ENCODE results near the gene ZNF526. TPM values are rescaled to one million over a fixed set of nuclear protein-coding genes. Genes with fewer than 3 reads are reported as not detected.
"Not testable (repeated sequence)": the region's sequence is repeated elsewhere in the genome, so short reads cannot be mapped to it uniquely, and the experiment has no call there.

ZNF526 gene
- total RNA-seq, 2 donors from 2014 or later: 18.5 to 23.7 TPM

DNA sequence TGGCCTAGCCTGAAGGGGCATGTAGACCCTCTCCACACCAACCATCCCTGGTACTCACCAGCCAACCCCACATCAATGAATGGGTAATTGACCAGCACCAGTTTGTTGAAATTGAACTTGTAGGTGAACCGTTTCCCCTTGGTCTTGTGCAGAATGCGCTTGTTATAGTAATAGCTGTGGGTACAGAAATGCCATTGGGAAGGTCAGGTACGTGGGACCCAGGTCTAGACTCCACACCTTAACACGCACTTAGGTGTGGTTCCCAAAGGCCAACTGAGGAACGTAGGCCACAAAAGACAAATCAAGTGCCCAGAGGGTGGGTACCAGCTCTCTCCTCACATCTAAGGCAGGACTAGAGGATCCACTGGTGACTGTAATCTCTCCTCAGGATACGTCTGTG lies 29.7 kb downstream of the ZNF526 start:
- Mint-ChIP-seq H3K4me1 (ENCODE audit: low read depth in 2 of 2) (peaks cover 23 to 28% of the 10 kb centered on the region in 2 donors), H3K9me3 (no peaks in the 10 kb centered on the region), H3K4me3 (no peak overlapping the region), H3K27me3 (no peaks in the 10 kb centered on the region), H3K27ac (no peak overlapping the region), H3K36me3 (no peaks in the 10 kb centered on the region)
- ATAC-seq (no peak), DNase-seq (ENCODE audit: low spot score) (no peak)

DNA sequence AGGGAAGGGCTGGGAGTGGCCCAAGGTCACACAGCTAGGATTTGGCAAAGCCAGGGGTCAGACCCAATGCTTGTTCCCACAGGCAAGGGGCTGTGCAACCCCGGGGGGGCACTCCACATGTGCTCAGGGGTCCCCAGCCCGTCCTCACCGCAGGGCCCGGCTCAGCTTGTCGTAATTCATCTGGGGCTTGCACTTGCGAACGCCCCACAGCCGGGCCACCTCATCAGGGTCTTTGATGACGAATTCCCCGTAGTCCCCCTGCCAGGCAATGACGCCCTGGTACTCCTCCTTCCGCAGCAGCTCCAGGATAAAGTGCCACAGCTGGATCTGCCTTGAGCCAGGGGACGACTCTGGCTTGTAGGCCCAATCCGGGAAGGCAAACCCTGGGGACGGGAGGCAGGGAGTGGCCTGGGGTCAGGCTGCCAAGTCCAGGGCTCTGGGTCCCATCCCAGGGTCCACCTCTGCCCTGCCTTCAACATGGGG lies 30.1 kb downstream of the ZNF526 start:
- Mint-ChIP-seq H3K27me3 (no peaks in the 10 kb centered on the region), H3K4me1 (ENCODE audit: low read depth in 2 of 2) (peaks cover 19 to 24% of the 10 kb centered on the region in 2 donors), H3K27ac (no peak overlapping the region), H3K36me3 (no peaks in the 10 kb centered on the region), H3K4me3 (no peak overlapping the region), H3K9me3 (no peaks in the 10 kb centered on the region)
- ATAC-seq: no peak
- no peak for DNase-seq (ENCODE audit: low spot score)

DNA sequence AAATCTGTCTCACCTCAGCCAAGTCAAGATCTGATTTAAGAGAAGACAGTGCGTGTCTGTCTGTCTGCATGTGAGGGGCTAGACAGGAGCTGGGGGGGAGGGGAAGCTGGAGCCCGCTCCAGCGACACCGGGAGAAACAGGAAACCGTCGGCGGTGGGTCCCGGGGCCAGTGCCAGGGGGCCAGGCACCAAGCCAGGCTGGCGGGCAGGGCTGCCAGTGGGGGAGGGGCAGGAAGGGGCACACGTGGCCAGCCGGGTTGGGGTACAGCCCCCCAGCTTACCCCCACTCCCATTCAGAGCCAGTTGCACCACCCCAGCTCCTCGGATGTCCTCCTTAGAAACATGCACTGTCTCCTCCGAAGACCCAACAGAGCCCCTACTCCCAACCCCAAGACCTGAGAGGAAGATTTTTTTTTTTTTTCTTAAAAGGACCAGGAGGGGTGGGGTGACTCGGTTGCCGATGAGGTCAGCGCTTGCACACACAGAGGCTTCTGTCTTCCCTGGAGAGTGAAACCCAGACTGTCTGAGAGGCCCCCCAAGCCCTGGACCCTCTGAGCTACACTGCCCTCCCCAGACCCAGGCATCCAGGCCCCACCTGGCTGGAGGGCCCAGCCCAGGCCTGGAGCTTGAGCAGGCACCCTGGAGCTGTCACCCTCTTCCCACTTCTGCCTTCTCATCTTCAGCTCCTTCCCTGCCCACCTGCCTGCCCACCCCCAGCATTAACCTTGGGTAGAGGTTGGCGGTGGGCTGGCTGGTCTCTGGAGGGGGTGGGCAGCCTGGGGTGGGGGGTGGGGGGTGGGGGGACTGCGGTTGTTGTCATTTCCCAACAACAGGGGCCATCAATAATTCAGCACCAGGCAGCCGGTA lies 30.8 kb downstream of the ZNF526 start:
- Mint-ChIP-seq H3K36me3 (no peaks in the 10 kb centered on the region), H3K27me3 (no peaks in the 10 kb centered on the region), H3K27ac (no peak overlapping the region), H3K4me3 (no peak overlapping the region), H3K9me3 (no peaks in the 10 kb centered on the region), H3K4me1 (ENCODE audit: low read depth in 2 of 2) (peaks cover 16 to 27% of the 10 kb centered on the region in 2 donors)
- ATAC-seq: no peak
- DNase-seq (ENCODE audit: low spot score): no peak

DNA sequence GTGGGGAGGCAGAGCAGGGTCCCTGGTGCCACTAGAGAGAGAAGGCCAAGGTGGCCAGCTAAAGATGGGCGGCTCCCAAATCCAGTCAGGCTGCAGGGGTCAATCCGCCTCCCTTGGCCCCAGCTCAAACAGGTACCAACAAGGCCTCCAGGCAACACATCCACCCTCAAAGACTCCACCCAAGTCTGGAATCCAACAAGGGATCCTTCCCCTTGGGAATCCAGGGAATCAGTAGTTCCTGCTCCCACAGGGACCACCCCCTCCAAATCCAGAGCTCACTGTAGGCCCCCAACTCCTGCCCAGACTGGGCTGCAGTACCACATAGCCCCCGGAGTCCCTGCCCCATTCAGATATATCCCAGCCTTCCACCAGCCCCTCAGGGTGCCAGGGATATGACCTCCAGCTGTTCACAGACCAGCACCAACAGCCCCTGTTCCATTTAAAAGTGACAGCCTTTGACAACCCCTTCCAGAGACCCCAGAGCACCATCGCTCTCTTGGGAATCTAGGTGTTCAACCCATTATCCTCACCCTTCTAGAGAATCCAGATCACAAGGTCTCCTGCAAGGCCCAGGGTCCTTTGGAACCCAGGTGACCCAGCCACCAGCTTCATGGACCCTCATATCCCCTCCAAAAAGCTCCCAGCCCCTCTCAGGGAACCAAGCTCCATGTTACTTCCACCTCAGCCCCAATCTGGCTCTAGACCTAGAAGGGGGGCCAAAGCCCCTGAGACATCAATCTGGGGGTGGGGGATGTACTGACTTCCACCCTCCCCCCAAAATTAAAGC lies 31.7 kb downstream of the ZNF526 start:
- peak overlapping the region; percentile 97 for H3K4me3 Mint-ChIP-seq
- no peak for ATAC-seq
- no peak for DNase-seq (ENCODE audit: low spot score)
- no peaks in the 10 kb centered on the region for H3K9me3 Mint-ChIP-seq
- peak overlapping the region; percentile 81 to 89 for H3K27ac Mint-ChIP-seq
- H3K36me3 Mint-ChIP-seq: no peaks in the 10 kb centered on the region
- peaks cover 23 to 29% of the 10 kb centered on the region in 2 donors for H3K4me1 Mint-ChIP-seq (ENCODE audit: low read depth in 2 of 2)
- H3K27me3 Mint-ChIP-seq: peaks cover 0 to 4% of the 10 kb centered on the region in 2 donors

DNA sequence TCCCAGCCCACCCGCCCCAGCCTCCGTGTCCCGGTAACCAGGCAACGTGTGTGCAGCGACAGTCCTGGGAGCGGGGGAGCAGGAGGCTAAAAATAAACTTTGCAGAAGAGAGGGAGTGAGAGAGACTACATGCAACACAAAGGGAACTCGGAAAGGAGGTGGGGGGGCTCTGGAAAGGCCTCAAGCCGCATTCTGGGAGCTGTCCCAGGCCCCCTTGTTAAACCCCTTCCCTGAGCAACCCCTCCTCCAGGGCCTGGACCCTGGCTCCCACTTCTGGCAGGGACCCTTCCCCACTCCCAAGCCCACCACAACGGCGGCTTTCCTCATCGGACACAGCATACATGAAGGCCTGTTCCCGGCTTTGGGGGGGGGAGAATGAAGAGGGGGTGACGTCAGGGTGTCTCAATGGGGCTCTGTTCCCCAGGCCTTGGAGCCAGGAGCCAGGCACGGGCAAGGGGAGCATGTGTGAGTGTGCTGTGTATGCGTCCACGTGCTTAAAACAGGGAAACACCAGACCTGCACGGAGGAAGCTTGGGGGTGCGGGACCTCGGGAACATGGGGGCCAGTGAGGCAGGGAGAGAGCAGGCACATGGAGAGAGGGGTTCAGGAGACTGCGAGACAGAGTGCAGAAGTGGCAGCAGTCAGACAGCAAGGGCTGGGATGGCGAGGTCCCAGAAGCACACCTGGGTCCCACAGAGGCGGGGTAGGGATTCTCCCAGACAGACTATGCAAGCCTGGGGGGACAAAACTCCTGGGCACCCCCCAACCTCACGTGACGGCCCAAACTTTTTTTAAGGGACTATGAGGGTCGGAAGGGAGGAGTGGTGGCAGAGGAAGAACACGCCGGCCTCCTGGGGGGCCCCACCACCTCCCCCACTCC lies 32.5 kb downstream of the ZNF526 start:
- Mint-ChIP-seq H3K9me3 (no peaks in the 10 kb centered on the region), H3K27ac (peak overlapping the region; percentile 81 to 89), H3K36me3 (no peaks in the 10 kb centered on the region), H3K27me3 (peaks cover 0 to 4% of the 10 kb centered on the region in 2 donors), H3K4me1 (ENCODE audit: low read depth in 2 of 2) (peaks cover 23 to 29% of the 10 kb centered on the region in 2 donors), H3K4me3 (peak overlapping the region; percentile 97)
- ATAC-seq (no peak), DNase-seq (ENCODE audit: low spot score) (no peak)

DNA sequence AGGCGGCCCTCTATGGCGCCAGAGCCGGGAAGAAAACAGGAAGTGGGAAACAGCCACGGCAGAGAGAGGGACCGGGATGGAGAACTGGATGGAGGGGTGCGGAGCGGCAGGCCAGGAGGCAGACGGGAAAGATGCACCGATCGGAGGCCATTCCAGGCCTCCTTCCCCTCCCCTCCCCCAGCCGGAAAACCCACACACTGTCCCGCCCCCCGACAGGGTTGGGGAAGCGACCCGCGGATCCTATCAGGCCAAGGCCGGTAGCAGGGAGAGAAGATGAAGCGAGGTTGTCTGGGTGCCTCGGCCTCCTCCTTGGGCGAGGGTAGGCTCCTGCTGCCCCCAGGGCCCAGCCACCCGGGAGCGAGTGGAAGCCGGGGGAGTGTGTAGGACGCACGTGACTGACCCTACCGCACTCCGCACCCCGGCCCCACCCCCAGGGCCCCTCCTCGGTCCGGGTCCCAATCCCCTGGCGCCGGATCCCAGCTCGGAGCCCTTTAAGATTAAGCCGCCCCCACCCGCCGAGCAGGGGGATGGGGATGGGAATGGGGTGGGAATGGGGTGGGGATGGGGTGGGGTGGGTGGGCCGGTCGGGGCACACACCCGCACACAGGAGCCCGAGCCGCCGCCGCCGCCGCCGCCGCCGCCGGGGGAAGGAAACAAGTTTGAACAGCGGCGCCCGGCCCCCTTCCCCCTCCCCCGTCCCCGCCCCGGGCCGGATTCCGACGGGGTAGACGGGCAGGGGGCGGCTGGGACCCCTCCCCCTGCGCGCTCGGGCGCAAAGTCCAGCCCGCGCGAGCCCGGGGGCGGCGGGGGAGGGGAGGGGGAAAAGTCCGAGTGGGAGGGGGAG lies 33.4 kb downstream of the ZNF526 start:
- peaks cover 0 to 4% of the 10 kb centered on the region in 2 donors for H3K27me3 Mint-ChIP-seq
- no peaks in the 10 kb centered on the region for H3K9me3 Mint-ChIP-seq
- H3K4me1 Mint-ChIP-seq (ENCODE audit: low read depth in 2 of 2): peaks cover 23 to 29% of the 10 kb centered on the region in 2 donors
- peak overlapping the region; percentile 97 for H3K4me3 Mint-ChIP-seq
- ATAC-seq (peak; percentile 16 to 34), DNase-seq (ENCODE audit: low spot score) (no peak)
- H3K36me3 Mint-ChIP-seq: no peaks in the 10 kb centered on the region
- H3K27ac Mint-ChIP-seq: peak overlapping the region; percentile 81 to 89

DNA sequence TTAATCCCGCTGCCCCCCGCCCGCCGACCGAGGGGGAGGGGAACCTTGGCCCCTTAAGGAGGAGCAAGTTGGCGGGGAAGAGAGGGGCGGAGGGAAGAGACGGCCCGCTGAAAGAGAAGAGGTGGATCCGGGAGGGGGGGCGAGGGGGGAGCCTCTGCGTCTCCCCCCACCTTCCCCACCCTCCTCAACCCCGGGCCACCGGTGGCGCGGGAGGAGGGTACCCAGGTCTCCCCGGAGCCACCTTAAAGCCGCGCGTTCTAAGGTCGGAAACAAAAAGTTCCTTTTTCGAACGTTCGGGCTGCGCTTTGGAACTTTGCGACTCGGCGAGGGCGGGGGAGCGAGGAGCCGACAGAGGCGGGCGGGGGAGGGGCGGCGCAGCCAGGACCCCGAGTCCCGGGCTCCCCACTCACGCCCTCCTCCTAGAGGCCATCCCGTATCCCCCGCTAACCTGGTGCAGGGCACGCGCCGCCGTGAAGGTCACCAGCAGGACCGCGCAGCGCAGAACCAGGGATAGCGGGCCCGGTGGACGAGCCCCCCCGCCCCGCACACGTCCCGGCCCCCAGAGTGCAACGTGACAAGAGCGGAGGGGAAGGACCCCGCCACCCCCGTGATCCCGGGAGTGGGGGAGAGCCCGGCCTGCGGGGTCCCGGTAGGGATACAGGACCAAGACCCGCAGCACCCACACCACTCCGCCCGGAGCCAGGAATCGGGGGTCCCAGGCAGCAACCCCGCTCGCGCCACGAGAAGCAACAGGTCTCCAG lies 34.2 kb downstream of the ZNF526 start:
- H3K9me3 Mint-ChIP-seq: no peaks in the 10 kb centered on the region
- DNase-seq (ENCODE audit: low spot score) (peak; percentile 81), ATAC-seq (peak; percentile 47 to 59)
- no peak overlapping the region for H3K27ac Mint-ChIP-seq
- H3K4me3 Mint-ChIP-seq: peak overlapping the region; percentile 72
- H3K4me1 Mint-ChIP-seq (ENCODE audit: low read depth in 2 of 2): peaks cover 23 to 25% of the 10 kb centered on the region in 2 donors
- peaks cover 0 to 4% of the 10 kb centered on the region in 2 donors for H3K27me3 Mint-ChIP-seq
- H3K36me3 Mint-ChIP-seq: no peaks in the 10 kb centered on the region

DNA sequence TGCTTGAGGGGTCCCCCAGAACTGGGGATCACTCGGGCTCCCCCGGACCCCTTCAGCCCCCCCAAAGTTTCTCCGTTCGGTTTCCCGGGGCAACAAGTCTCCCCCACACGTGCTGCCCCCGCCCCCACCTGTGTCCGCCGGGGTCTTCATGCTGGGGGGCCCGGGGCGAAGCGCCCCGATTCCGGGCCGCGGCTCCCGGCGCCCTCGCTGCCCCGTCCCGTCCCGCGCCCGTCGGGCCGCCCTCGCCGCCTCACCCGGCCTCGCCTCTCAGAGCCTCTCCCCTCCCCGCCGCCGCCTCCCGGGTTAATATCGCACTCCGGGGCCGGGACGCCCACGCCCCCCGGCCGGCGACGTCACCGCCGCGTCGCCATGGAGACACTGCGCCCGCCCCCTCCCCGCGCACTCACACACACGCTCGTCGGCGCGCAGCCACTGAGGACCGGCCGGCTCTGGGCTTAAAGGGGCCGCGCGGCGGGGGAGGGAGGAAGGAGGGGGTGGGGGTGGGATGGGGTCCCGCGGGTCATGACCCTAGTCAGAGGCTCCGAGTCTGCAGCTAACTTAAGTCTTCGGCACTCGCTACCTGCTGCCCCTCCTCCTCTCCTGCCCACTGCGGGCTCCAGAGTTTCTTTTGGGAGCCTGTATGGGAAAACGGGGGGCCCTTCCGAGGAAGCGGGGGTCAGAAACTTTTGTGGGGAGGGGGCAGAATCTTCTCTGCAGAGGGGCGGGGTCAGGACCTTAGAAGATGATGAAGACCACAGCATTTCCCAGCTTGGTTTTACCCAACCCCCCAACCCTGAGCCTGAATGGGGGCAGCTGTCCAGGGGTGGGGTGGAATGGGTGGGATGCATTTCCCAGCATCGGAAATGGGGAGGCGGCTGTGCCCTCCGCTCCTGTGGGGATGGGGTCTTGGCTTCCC lies 35.0 kb downstream of the ZNF526 start, which contains the start of gene ERF:
ERF (minus strand) TSS at position 279 of the 916 bp plus-strand sequence; CDS start at position 150, 129 bp downstream.
- H3K9me3 Mint-ChIP-seq: no peaks in the 10 kb centered on the region
- no peaks in the 10 kb centered on the region for H3K36me3 Mint-ChIP-seq
- DNase-seq (ENCODE audit: low spot score): peak; percentile 96
- peaks cover 0 to 4% of the 10 kb centered on the region in 2 donors for H3K27me3 Mint-ChIP-seq
- H3K4me1 Mint-ChIP-seq (ENCODE audit: low read depth in 2 of 2): peaks cover 23 to 25% of the 10 kb centered on the region in 2 donors
- peak within 1 kb of the TSS; percentile 34 to 72 for H3K27ac Mint-ChIP-seq
- peak; percentile 89 to 94 for ATAC-seq
- H3K4me3 Mint-ChIP-seq: peak within 1 kb of the TSS; percentile 72

DNA sequence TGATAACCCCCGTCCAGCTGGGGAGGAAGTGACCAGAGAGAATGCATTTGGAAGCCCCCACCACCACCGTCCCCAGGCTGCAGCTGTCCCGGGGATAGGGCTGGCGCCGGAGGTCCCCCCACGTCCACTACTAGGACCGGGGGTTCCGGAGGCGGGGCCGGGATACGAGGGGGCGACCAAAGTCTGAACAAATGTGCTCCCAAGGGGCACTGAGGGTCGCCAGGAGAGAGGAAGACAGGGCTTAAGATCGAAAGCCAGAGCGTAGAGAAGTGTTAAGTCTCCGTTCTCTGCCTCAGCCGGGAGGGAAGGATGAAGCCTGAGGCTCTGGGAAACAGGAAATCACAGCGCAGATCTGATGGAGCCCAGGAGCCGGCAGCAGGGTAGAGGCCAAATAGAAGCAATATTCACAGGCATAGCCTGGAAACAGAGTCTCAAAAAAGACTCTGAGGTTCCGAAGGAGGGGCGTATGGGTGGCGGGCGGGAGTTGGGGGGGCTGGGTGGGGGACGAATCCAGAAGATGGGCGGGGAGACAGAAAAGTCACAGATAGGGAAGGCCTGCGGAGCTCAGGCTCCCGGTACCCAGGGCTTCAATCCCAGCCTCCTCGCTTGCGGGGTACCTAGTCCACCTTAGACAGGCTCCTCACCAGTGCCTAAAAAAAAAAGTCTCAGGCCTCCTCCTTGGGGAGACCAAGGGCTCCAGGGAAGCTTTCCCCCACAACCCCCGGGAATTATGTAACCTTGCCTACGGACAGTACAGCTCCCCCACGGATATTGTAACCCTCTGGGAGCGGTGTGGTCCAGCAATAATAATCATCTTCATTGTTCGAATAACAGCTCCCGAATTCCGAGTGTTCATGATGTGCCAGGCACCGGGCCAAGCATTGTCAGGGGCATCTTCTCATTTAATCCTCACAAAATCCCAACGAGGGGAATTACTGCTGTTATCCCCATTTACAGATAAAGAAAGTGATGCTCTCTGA lies 35.9 kb downstream of the ZNF526 start:
- no peaks in the 10 kb centered on the region for H3K36me3 Mint-ChIP-seq
- peak overlapping the region; percentile 34 to 72 for H3K27ac Mint-ChIP-seq
- H3K27me3 Mint-ChIP-seq: peaks cover 0 to 4% of the 10 kb centered on the region in 2 donors
- peaks cover 23 to 25% of the 10 kb centered on the region in 2 donors for H3K4me1 Mint-ChIP-seq (ENCODE audit: low read depth in 2 of 2)
- H3K9me3 Mint-ChIP-seq: no peaks in the 10 kb centered on the region
- DNase-seq (ENCODE audit: low spot score) (no peak), ATAC-seq (no peak)
- H3K4me3 Mint-ChIP-seq: peak overlapping the region; percentile 72

DNA sequence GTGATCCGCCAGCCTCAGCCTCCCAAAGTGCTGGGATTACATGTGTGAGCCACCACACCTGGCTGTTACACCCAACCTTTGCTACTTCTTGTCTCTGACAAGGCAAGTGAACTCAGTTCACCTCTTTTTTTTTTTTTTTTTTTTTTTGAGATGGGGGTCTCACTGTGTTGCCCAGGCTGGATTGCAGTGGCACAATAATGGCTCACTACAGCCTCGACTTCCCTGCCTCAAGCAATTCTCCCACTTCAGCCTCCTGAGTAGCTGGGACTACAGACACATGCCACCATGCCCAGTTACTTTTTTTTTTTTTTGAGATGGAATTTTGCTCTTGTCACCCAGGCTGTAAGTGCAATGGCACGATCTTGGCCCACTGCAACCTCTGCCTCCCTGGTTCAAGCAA lies 37.7 kb downstream of the ZNF526 start:
- H3K27me3 Mint-ChIP-seq; H3K36me3 Mint-ChIP-seq; H3K27ac Mint-ChIP-seq; DNase-seq (ENCODE audit: low spot score); H3K4me3 Mint-ChIP-seq; H3K9me3 Mint-ChIP-seq; ATAC-seq: not testable (repeated sequence)
- H3K4me1 Mint-ChIP-seq (ENCODE audit: low read depth in 2 of 2): peaks cover 13 to 17% of the 10 kb centered on the region in 2 donors

All from natural killer cell treated with Interleukin-12 subunit alpha and Interleukin-12 subunit beta and Interleukin-15 and Interleukin-18, amount 100 ng/mL, for 72 hours (primary cell).